GM23248 (cell line): Measurements from ENCODE around the gene NAALADL2. TPM values are rescaled to one million over a fixed set of nuclear protein-coding genes. Genes with fewer than 3 reads are reported as not detected.

Experiments
- DNase-seq: peaks from one replicate; pipeline ENCODE4 v3.0.0-alpha.2; 2015
- H2AFZ ChIP-seq: fragments of 200-600 bp; sonication (generic); 2 replicates; pipeline ENCODE4 v1.6.1; 2016; ENCODE audit warnings: antibody characterized with exemption
- H3F3A ChIP-seq: fragments of 200-600 bp; sonication (generic); 2 replicates; pipeline ENCODE4 v1.6.1; 2016; ENCODE audit warnings: mild to moderate bottlenecking, antibody characterized with exemption, mixed run types; ENCODE audit not compliant: insufficient read depth
- H3K27ac ChIP-seq: fragments of 200-600 bp; sonication (generic); 2 replicates; pipeline ENCODE4 v1.5.1; 2016; ENCODE audit warnings: mild to moderate bottlenecking
- H3K27me3 ChIP-seq: fragments of 200-600 bp; sonication (generic); replicated peaks from 2 replicates; pipeline ENCODE4 v1.6.1; 2016; ENCODE audit warnings: mild to moderate bottlenecking; ENCODE audit not compliant: insufficient read depth
- H3K36me3 ChIP-seq: fragments of 200-600 bp; sonication (generic); 2 replicates; pipeline ENCODE4 v1.6.1; 2016; ENCODE audit warnings: low read depth, mild to moderate bottlenecking
- H3K4me1 ChIP-seq: fragments of 200-600 bp; sonication (generic); 2 replicates; pipeline ENCODE4 v1.6.1; 2016; ENCODE audit warnings: mild to moderate bottlenecking; ENCODE audit not compliant: insufficient read depth
- H3K4me2 ChIP-seq: fragments of 200-600 bp; sonication (generic); one replicate; pipeline ENCODE4 v1.6.1; 2016; ENCODE audit warnings: mild to moderate bottlenecking; ENCODE audit not compliant: unreplicated experiment
- H3K4me3 ChIP-seq: fragments of 200-600 bp; sonication (generic); 2 replicates; pipeline ENCODE4 v1.5.1; 2016; ENCODE audit warnings: mild to moderate bottlenecking
- H3K79me2 ChIP-seq: fragments of 200-600 bp; sonication (generic); 2 replicates; pipeline ENCODE4 v1.6.1; 2016; ENCODE audit warnings: mild to moderate bottlenecking; ENCODE audit not compliant: insufficient read depth
- H3K9ac ChIP-seq: fragments of 200-600 bp; sonication (generic); 2 replicates; pipeline ENCODE4 v1.6.1; 2016; ENCODE audit warnings: mild to moderate bottlenecking
- H3K9me2 ChIP-seq: fragments of 200-600 bp; sonication (generic); 2 replicates; pipeline ENCODE4 v1.6.1; 2016; ENCODE audit warnings: mixed run types, mild to moderate bottlenecking, moderate library complexity; ENCODE audit not compliant: insufficient read depth
- H3K9me3 ChIP-seq: fragments of 200-600 bp; sonication (generic); one replicate; pipeline ENCODE4 v1.6.1; 2017; ENCODE audit warnings: low read depth
- H4K20me1 ChIP-seq: fragments of 200-600 bp; sonication (generic); 2 replicates; pipeline ENCODE4 v1.6.0; 2016; ENCODE audit not compliant: insufficient read depth
- EZH2 ChIP-seq: fragments of 200-600 bp; sonication (generic); IDR thresholded peaks from 2 replicates; pipeline ENCODE4 v1.6.1; 2018; ENCODE audit warnings: antibody characterized with exemption, mild to moderate bottlenecking; ENCODE audit not compliant: insufficient read depth, poor library complexity, severe bottlenecking
- EZH2phosphoT487 ChIP-seq: fragments of 200-600 bp; sonication (generic); IDR thresholded peaks from 2 replicates; pipeline ENCODE4 v1.6.1; 2018; ENCODE audit warnings: antibody characterized with exemption, moderate library complexity, mild to moderate bottlenecking, low read depth; ENCODE audit not compliant: insufficient read depth
- WGBS, 2 experiments: methylation state at CpG; one replicate each; pipeline ENCODE4 v1.1.6; 2015 to 2017; ENCODE audit warnings: low lambda C conversion rate in 2 of 2, low coverage in 1 of 2; ENCODE audit errors: missing lambda C conversion rate in 2 of 2; 5-methylcytosine and 5-hydroxymethylcytosine counted together
- in situ Hi-C: fragments of 300-500 bp; cut with MboI; formaldehyde crosslinking; loops from 2 replicates; pipeline ENCODE4 v1.15.0; 2020
- polyA plus RNA-seq: library from polyadenylated mRNA; unstranded; fragments of >200 nt; fragmentation: Nextera tagmentation; extraction: Ambion mirVana; gene quantifications from 2 replicates; pipeline ENCODE4 v1.2.1, GENCODE V29; 2016
- total RNA-seq: library from RNA; depleted of rRNA; stranded (reverse); fragments of >200 nt; shearing (Covaris generic); gene quantifications from 2 replicates; pipeline ENCODE4 v1.2.3, GENCODE V29; 2014

Gene NAALADL2
- total and polyA plus RNA-seq, 2 experiments from 2014 or later: 20.5 to 81.0 TPM

DNA sequence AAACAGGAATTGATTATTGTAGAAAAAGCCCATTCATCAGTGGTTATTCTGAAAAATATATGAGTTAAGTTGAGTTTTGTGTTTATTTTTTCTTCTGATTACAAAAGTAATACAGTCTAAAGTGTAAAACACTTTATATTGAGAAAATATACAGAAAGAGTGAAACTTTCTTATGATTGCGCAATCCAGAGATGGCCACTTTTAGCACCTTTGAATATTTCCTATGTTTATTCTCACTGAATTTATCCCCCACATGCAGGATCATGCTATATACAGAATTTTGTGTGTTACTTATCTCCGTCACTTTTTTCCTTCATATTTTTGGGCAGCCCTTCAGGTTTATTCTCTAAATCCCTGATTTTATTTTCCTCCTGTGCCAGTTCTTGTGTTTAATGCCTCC is 285.2 kb downstream of the NAALADL2 start:
- Histone ChIP-seq H3K27ac (no peak overlapping the region), H3K4me2 (no peak overlapping the region), H3K79me2 (no peaks in the 10 kb centered on the region), H4K20me1 (no peaks in the 10 kb centered on the region), H3K9ac (no peak overlapping the region), H3K9me2 (no peaks in the 10 kb centered on the region), H3K36me3 (no peaks in the 10 kb centered on the region), H3K4me1 (no peaks in the 10 kb centered on the region), H3F3A (no peaks in the 10 kb centered on the region), H2AFZ (no peak overlapping the region), H3K4me3 (no peak overlapping the region), H3K9me3 (no peaks in the 10 kb centered on the region), H3K27me3 (no peaks in the 10 kb centered on the region)
- WGBS, 2 experiments: 97 to 98% methylated on average over 2 of the region's 2 CpGs
- in situ Hi-C loops: no loop called here
- TF ChIP-seq EZH2phosphoT487: no peak
- no peak for DNase-seq

- H3K9ac ChIP-seq: no peak overlapping the region
- H3K4me3 ChIP-seq: no peak overlapping the region
- no peaks in the 10 kb centered on the region for H3F3A ChIP-seq
- no peak overlapping the region for H3K27ac ChIP-seq
- no peaks in the 10 kb centered on the region for H4K20me1 ChIP-seq
- H2AFZ ChIP-seq: no peak overlapping the region
- no peaks in the 10 kb centered on the region for H3K4me1 ChIP-seq
- 68 to 87% methylated on average over 1 of the region's 1 CpG for WGBS, 2 experiments
- H3K27me3 ChIP-seq: no peaks in the 10 kb centered on the region
- no peak for TF ChIP-seq EZH2phosphoT487
- in situ Hi-C loops: no loop called here
- H3K36me3 ChIP-seq: no peaks in the 10 kb centered on the region
- H3K79me2 ChIP-seq: no peaks in the 10 kb centered on the region
- DNase-seq: peak; percentile 56
- no peaks in the 10 kb centered on the region for H3K9me3 ChIP-seq
- H3K9me2 ChIP-seq: no peaks in the 10 kb centered on the region
- H3K4me2 ChIP-seq: no peak overlapping the region
These were observed 287.1 kb downstream of the NAALADL2 start for GRCh38 chr3:175146258-175146657.

GRCh38 chr3:175149675-175150074 is 290.5 kb downstream of the NAALADL2 start:
- no peak for DNase-seq

DNA sequence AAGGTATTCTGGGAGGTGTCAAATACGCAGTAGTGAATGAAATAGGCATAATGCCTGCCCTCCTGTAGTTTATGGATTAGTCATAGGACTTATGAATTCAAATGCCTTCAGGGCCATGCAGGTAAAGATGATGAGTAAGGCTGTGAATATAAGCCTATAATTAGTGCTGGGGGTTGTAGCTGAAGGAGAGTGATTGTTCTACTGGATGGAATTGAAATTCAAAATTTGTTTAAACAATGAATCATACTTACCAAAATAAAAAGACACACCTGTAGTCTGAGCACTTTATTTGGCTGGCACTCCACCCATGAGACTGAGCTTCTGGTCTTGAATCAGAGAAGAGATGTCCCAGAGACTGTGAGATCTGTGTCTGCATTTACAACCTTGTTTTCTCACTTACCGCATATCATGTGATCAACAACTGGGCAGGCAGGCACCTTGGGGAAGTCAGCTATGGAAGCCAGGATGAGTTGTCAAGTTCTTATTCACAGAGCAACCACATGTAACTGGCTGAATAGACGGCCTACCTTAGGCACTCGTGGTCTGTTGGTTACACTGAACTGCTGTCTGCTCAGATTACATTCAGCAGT is 291.8 kb downstream of the NAALADL2 start:
- Histone ChIP-seq H3F3A (no peaks in the 10 kb centered on the region), H3K4me1 (no peaks in the 10 kb centered on the region), H3K27ac (no peak overlapping the region), H3K36me3 (no peaks in the 10 kb centered on the region), H3K4me3 (no peak overlapping the region), H3K79me2 (no peaks in the 10 kb centered on the region), H3K9me2 (no peaks in the 10 kb centered on the region), H4K20me1 (no peaks in the 10 kb centered on the region), H3K27me3 (no peaks in the 10 kb centered on the region), H3K9me3 (no peaks in the 10 kb centered on the region), H3K9ac (no peak overlapping the region), H3K4me2 (no peak overlapping the region), H2AFZ (no peak overlapping the region)
- in situ Hi-C loops: no loop called here
- TF ChIP-seq EZH2 (no peak), EZH2phosphoT487 (no peak)
- whole genome bisulfite sequencing, 2 experiments: 72 to 76% methylated on average over 4 of the region's 4 CpGs
- DNase-seq: no peak

More at GRCh38 chr3:175149675-175150074, 290.5 kb downstream of the NAALADL2 start:
- H3K79me2 ChIP-seq: no peaks in the 10 kb centered on the region
- no peaks in the 10 kb centered on the region for H3F3A ChIP-seq
- no peak overlapping the region for H2AFZ ChIP-seq
- 77 to 80% methylated on average over 4 of the region's 4 CpGs for WGBS, 2 experiments
- H3K27ac ChIP-seq: no peak overlapping the region
- no peak overlapping the region for H3K9ac ChIP-seq
- no peaks in the 10 kb centered on the region for H4K20me1 ChIP-seq
- no peaks in the 10 kb centered on the region for H3K36me3 ChIP-seq
- H3K9me2 ChIP-seq: no peaks in the 10 kb centered on the region
- no peaks in the 10 kb centered on the region for H3K4me1 ChIP-seq
- in situ Hi-C loops: no loop called here
- no peaks in the 10 kb centered on the region for H3K27me3 ChIP-seq
- TF ChIP-seq EZH2 (no peak), EZH2phosphoT487 (no peak)
- no peak overlapping the region for H3K4me3 ChIP-seq
- H3K9me3 ChIP-seq: no peaks in the 10 kb centered on the region
- no peak overlapping the region for H3K4me2 ChIP-seq

GRCh38 chr3:175153595-175153994 is 294.5 kb downstream of the NAALADL2 start:
- H3K9ac ChIP-seq: no peak overlapping the region
- no peak overlapping the region for H3K4me2 ChIP-seq
- DNase-seq: no peak
- H3F3A ChIP-seq: no peaks in the 10 kb centered on the region
- H3K79me2 ChIP-seq: no peaks in the 10 kb centered on the region
- no peaks in the 10 kb centered on the region for H3K9me3 ChIP-seq
- H3K27me3 ChIP-seq: no peaks in the 10 kb centered on the region
- H3K4me1 ChIP-seq: no peaks in the 10 kb centered on the region
- H3K27ac ChIP-seq: no peak overlapping the region
- WGBS, 2 experiments: 94 to 98% methylated on average over 2 of the region's 2 CpGs
- no peak overlapping the region for H3K4me3 ChIP-seq
- H3K36me3 ChIP-seq: no peaks in the 10 kb centered on the region
- no peak overlapping the region for H2AFZ ChIP-seq
- no peaks in the 10 kb centered on the region for H4K20me1 ChIP-seq
- in situ Hi-C loops: no loop called here
- no peaks in the 10 kb centered on the region for H3K9me2 ChIP-seq
- no peak for TF ChIP-seq EZH2
- TF ChIP-seq EZH2phosphoT487: no peak
